HG02571 (cell line): Measurements from ENCODE around the gene CSH2.
"Not testable (repeated sequence)": the region's sequence is repeated elsewhere in the genome, so short reads cannot be mapped to it uniquely, and the experiment has no call there.

Experiments used
- ATAC-seq: cut with Tn5 transposase; IDR thresholded peaks from one replicate; pipeline ENCODE4 v1.9.1; 2021; ENCODE audit warnings: mild to moderate bottlenecking, moderate library complexity; ENCODE audit not compliant: unreplicated experiment

The CSH2 gene

DNA sequence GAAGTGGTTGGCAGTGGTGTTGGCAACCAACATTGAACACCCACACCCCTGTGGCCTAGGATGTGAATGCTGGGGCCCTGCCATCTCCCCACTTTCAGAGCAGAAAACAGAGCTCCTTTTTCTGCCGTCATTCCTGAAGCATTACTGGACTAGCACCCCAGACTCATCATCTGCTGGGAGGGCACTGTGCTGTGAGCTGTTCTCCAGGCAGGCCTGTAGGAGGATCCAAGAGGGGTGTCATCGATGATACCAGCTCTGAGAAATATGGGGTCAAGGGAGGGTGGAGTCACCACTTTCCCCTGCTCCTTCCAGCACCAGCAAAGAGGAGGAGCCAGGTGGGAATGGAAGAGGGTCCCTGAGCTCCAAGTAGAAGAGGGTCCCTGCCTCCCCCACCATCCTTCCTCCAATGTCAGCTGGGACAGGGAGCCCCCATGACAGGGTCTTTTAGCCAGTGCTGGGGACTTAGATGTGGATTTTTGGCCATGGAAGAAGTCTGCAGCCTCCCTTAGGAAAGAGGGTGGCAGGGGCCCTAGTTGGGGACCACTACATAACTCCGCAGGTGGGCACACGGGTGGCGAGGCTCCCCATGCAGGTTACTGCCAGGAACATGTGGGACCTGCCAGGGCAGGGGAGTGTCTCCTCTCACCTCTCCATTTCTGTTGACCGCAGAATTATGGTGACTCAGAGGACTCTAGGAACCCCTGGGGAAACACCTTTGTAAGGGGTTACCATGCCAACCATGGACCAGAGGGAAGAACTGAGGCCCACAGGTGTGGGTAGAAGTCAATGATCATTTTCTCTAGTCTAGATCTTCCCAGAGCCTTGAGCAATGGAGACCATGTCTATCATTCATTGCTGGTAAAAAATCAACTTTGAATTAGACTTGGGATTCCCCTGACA, 25.7 kb upstream of the CSH2 start:
- not testable (repeated sequence) for ATAC-seq

DNA sequence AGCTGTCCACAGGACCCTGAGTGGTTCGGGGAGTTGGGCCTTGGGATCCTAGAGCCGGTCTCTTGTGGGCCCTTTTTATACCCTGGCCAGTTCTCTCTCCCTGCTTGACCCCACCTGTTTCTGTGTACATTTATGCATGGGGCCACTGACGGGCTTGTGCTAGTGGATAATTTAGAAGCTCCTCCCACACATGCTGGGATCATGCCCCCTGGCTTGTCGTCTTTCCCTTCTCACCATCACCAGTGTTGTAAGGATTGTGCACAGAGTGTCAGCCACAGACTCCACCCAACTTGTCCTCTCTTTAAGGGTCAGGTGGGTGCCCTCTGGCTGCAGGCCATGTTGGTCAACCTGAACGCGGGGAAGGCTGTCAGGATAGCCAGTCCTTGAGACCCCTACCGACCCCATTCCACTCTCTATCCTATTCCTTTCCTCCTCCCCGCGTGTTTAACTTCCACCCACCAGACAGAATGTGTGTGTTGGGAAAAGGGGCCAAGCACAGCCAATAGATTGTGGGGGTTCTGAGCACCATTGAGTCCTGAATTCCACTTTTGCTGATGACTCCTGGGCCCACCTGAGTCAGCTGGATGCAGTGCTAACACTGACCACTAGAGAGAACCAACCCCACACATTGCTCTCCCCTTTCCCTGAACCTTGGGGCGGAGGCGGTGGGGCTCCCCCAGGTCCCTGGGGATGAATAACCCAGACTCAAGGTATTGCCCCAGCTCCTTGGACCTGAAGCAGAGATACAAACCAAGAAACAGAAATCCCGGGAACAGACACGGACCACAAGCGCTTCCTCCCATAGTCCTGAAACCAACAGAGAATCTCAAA, 23.3 kb upstream of the CSH2 start, which contains the start of gene CSH1:
Gene CSH1, minus strand, starts transcription at position 51 of the 831 bp plus-strand sequence. CDS start 63 bp downstream, outside the sequence.
- ATAC-seq = not testable (repeated sequence)

DNA sequence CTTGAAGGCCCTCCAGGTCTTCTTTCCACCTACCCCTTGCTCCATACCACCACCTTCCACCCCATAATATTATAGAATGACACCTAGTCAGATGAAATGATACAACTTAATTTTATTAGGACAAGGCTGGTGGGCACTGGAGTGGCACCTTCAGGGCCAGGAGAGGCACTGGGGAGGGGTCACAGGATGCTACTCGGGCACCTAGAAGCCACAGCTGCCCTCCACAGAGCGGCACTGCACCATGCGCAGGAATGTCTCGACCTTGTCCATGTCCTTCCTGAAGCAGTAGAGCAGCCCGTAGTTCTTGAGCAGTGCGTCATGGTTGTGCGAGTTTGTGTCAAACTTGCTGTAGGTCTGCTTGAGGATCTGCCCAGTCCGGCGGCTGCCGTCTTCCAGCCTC, 21.3 kb upstream of the CSH2 start:
- ATAC-seq = not testable (repeated sequence)

DNA sequence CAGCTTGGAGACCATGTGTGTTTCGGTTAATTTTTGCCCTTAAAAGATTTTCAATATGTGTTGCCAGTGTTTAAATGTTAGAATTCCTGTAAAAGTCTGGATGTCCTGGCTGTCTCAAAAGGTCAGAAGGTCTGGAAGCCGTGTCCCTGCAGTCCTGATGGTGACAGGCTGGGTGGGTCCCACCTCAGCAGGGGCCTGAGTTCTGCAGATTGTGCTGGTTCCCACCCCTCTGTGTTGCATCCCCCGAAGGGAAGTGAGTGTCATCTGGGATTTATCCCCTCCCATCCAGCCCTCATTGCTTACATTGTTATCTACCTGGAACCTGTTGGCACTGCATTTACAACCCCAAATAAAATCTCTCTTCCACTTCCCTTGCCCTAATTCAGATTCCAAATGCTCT, 20.5 kb upstream of the CSH2 start:
- ATAC-seq = not testable (repeated sequence)

DNA sequence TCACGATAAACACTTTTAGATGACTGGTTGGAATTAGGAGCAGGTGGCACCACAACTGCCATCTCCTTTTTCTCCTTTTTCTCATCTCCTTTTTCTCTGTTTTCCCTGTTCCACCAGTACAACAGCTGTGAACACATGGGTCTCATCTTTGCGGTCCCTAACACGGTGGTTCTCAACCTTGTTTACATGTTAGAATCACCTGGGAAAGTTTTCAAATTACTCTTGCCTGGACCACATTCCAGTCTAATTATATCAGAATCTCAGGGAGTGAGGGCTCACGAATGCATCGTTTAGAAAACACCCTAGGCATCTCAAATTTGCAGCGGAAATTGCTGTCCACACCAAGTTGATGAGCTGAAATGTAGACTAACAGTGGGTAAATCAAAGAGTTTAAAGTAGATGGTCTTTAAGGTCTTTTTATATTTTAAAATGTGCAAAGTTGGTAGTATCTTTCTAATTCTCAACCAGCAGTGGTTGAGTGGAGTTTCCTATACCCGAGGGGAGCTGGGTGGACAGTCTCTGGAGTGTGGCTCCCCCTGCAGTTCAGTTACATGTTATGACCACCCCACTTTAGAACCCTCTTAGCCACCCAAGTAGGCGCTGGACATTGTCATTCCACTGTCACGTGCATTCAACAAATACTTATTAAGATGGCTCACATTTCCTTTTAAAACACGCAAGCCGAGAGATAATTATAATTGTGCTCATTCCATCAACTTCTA, 19.0 kb upstream of the CSH2 start:
- ATAC-seq = not testable (repeated sequence)

DNA sequence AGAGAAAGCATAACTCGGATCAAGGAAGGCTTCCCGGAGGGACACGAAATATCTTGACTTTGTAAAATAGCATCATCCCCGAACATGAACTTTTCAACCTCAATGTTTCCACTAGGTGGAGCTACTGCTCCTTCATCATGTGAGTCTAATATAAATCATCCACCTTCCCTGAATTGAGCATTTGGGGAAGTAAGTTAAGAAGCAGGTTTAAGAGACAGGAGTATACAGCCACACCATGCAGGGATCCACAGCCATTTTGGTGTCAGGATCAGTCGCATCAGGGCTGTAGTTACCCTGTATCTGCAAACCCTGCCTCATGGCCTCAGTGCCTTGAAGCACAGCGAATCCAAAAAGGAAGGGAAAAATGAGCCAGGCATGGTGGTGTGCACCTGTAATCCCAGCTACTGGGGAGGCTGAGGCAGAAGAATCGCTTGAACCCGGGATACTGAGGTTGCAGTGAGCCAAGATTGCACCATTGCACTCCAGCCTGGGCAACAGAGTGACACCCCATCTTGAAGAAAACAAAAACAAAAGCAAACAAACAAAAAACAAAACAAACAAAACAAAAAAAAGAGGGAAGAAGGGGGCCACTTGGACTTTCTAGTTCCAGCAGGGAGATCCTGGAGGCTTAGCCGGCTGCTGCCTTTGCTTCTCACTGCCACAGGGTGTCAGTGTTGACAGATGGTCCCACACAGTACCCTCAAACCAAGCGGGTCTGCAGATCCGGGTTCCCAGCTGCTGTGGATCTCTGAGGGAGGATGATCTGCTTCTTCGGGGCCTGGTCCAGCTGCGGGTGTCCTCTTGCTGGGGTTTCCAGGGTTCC, 15.8 kb upstream of the CSH2 start:
- ATAC-seq = not testable (repeated sequence)

DNA sequence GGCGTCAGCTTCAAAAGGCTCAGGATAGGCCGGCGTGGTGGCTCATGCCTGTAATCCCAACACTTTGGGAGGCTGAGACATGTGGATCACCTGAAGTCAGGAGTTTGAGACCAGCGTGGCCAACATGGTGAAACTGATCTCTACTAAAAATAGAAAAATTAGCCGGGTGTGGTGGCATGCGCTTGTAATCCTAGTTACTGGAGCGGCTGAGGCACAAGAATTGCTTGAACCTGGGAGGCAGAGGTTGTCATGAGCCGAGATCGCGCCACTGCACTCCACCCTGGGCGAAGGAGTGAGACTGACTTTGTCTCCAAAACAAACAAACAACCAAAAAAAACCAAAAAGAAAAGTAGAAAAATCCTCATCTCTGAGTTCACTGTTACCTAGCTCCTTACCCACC, 11.6 kb upstream of the CSH2 start:
- ATAC-seq = not testable (repeated sequence)

DNA sequence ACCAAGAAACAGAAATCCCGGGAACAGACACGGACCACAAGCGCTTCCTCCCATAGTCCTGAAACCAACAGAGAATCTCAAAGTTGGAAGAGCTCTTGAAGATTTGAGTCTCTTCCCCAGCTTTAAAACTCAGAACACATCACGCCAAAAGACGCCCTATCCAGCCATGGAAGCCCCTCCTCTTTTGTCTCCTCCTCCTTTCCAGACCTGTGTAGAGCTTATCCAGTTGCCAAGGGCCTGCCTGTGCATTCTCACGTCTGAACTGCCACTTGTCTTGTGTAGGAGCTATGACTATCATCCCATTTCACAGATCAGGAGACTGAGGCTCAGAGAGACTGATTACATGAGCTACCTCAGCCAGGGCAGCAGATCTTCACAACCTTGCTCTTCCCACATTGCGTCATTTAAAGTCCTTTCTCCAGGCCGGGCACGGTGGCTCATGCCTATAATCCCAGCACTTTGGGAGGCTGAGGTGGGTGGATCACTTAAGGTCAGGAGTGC, 9.2 kb upstream of the CSH2 start:
- not testable (repeated sequence) for ATAC-seq

DNA sequence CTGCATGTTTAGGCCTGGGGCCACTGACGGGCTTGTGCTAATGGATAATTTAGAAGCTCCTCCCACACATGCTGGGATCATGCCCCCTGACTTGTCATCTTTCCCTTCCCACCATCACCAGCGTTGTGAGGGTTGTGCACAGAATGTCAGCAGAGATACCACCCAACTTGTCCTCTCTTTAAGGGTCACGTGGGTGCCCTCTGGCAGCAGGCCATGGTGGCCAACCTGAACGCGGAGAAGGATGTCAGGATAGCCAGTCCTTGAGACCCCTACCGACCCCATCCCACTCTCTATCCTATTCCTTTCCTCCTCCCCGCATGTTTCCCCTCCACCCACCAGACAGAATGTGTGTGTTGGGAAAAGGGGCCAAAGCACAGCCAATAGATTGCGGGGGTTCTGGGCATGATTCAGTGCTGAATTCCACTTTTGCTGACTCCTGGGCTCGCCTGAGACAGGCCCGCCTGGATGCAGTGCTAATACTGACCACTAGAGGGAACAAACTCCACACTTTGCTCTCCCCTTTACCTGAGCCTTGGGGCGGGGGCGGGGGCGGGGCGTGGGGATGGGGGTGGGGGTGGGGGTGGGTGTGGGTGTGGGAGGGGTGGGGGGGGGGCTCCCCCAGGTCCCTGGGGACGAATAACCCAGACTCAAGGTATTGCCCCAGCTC, 8.6 kb upstream of the CSH2 start, which contains the start of gene GH2:
Gene GH2, minus strand, starts transcription at position 10 of the 667 bp plus-strand sequence. CDS start 143 bp downstream, outside the sequence.
- no peak for ATAC-seq

DNA sequence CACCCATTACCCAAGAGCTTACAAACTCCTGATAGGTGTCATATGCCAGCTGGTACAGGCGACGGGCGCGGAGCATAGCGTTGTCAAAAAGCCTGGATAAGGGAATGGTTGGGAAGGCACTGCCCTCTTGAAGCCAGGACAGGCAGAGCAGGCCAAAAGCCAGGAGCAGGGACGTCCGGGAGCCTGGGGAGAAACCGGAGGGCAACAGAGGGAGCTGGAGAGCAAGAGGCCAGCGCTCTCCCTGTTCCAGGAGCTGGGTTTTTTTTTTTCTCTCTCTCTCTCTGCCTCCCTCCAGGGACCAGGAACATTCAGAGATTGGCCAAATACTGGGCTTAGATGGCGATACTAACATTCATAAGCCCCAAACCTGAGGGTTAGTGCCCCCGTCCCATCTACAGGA, 7.9 kb upstream of the CSH2 start:
- not testable (repeated sequence) for ATAC-seq

DNA sequence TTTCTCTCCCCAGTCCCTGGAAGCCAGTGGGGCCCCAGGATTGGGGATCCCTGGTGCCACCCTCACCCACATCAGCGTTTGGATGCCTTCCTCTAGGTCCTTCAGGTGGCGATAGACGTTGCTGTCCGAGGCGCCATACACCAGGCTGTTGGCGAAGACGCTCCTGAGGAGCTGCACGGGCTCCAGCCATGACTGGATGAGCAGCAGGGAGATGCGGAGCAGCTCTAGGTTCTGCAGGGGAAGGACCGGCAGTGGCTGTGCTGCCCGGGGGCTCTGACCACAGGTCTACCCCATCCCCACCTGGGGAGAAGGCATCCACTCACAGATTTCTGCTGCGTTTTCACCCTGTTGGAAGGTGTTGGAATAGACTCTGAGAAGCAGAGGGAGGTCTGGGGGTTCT, 7.2 kb upstream of the CSH2 start:
- no peak for ATAC-seq

DNA sequence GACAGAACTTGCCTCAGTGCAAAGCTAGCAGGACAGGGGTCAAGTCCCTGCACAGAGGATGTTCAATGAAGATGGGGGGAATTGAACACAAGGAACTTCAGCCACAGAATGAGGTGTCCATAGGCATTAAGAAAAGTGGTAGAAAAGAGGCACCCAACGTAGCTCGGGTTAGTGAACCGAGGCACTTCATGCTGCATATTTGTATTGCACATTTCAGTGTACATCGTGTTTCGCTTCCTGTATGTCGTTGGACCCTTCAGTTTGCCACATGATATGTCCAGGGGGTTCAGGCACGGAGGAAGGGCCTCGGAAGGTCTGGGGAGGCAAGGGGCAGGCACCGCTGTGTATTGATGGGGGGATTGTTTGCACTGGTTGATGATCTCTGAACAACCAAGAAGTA, 4.9 kb upstream of the CSH2 start:
- not testable (repeated sequence) for ATAC-seq

DNA sequence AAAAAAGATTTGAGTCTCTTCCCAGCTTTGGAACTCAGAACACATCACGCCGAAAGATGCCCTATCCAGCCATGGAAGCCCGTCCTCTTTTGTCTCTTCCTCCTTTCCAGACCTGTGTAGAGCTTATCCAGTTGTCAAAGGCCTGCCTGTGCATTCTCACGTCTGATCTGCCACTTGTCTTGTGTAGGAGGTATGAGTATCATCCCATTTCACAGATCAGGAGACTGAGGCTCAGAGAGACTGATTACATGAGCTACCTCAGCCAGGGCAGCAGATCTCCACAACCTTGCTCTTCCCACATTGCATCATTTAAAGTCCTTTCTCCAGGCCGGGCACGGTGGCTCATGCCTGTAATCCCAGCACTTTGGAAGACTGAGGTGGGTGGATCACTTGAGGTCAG, 1.2 kb upstream of the CSH2 start:
- not testable (repeated sequence) for ATAC-seq

DNA sequence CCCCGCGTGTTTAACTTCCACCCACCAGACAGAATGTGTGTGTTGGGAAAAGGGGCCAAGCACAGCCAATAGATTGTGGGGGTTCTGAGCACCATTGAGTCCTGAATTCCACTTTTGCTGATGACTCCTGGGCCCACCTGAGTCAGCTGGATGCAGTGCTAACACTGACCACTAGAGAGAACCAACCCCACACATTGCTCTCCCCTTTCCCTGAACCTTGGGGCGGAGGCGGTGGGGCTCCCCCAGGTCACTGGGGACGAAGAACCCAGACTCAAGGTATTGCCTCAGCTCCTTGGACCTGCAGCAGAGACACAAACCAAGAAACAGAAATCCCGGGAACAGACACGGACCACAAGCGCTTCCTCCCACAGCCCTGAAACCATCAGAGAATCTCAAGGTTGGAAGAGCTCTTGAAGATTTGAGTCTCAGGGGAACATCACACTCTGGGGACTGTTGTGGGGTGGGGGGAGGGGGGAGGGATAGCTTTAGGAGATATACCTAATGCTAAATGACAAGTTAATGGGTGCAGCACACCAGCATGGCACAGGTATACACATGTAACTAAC, 667 bp upstream of the CSH2 start:
- ATAC-seq = not testable (repeated sequence)

DNA sequence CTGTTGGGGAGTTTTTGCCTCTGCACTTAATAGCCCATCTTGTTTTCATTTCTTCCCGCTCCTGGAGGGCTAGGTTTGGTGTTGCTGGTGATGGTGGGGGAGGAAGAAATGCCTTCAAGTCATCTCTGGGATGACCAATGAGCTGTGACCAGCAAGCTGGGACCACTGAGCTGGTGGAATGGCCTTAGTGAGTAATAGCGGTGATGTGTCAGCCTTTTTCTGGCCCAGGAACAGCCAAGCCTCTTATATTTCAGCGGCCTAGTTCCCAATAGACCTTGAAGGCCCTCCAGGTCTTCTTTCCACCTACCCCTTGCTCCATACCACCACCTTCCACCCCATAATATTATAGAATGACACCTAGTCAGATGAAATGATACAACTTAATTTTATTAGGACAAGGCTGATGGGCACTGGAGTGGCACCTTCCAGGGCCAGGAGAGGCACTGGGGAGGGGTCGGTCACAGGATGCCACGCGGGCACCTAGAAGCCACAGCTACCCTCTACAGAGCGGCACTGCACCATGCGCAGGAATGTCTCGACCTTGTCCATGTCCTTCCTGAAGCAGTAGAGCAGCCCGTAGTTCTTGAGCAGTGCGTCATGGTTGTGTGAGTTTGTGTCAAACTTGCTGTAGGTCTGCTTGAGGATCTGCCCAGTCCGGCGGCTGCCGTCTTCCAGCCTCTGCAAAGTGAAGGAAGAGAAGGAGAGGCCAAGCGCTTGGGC, 1.7 kb downstream of the CSH2 start:
- ATAC-seq = not testable (repeated sequence)

DNA sequence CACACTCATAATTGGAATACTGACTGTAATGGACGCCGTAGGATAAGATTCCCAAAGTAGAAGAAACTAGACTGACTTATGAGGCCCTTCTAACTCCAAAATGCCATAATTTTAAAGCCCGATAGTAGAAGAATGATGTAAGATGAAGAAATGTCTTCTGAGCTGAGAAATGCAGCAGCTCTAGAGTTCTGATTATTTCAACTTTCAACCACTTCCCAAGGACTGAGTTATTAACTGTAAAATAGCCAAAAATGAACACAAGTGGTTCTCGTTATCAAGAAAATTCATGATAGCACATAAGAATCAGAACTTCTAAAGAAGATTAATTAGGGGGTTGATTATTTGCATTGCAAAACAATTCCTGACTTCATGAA, 3.2 kb downstream of the CSH2 start:
- ATAC-seq = not testable (repeated sequence)

DNA sequence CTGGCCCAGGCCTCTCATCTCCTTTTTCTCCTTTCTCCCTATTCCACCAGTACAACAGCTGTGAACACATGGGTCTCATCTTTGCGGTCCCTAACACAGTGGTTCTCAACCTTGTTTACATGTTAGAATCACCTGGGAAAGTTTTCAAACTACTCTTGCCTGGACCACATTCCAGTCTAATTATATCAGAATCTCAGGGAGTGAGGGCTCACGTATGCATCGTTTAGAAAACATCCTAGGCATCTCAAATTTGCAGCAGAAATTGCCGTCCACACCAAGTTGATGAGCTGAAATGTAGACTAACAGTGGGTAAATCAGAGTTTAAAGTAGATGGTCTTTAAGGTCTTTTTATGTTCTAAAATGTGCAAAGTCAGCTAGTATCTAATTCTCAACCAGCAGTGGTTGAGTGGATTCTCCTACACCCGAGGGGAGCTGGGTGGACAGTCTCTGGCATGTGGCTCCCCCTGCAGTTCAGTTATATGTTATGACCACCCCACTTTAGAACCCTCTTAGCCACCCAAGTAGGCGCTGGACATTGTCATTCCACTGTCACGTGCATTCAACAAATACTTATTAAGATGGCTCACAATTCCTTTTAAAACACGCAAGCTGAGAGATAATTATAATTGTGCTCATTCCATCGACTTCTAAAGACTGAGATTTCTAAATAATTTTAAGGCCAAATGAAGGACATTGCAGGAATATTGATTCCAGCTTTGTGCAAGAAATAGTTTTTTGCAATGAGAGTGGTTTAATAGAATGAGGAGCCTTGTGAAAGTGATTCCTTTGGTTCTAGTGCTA, 3.8 kb downstream of the CSH2 start:
- ATAC-seq = not testable (repeated sequence)
